Ramos (cell line): Measurements from ENCODE around the gene SZT2.

ENCODE experiments used
- in situ Hi-C: fragments of 300-500 bp; cut with MboI; formaldehyde crosslinking; loops from one replicate; pipeline ENCODE4 v1.14.3; 2022; ENCODE audit warnings: low sequenced_read_pairs; ENCODE audit not compliant: unreplicated experiment

SZT2 gene

DNA sequence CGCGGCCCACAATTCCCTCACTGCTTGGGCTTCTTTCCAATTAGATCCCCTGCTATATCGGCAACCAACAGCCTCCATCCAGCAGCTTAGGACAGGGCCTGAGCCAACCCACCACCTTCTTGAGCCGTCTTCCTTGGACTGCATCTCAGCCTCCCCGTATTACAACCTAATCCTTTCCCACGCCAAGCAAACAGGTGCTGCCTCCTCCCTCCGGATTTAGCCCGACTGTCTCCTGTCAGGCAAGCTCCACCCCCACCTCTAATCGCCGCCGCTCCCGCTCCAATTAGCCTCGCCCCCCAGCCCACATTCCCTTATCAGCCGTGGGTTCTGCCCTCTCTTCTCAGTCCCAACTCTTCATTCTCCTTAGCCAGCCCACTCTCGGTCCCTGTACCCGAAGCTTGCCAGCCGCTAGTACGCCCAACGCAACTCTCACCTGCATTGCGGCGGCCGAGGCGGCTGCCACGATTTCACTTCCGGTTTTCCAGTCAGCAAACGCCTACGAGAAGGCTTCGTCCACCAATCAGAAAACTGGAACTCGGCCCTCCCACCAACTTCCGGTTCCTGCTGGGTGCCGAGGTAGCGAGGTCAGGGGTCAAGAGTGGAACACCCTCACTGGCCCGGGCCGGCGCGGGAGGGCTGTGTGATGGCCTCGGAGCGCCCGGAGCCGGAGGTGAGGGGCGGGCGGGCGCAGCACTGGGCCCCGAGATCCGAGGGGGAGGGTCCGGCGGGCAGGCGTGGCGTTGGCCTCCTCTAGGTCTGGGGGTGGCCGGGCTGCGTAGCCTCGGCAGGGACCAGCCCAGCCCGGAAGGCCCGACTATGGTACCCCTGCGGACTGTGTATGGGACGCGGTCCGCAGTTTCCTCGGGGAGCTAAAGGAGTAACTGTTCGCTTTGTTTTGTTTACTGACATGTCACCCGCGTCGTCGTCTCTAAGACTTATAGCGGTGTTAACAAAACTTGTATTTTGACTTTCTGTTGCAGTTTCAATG lies at the start of gene SZT2, which contains the start of gene MED8:
Gene SZT2, plus strand, starts transcription at position 574 of the 988 bp plus-strand sequence. Its CDS starts 70 bp downstream, at position 644.
Gene MED8, minus strand, starts transcription at position 475 of the 988 bp plus-strand sequence. Its CDS starts 36 bp downstream, at position 439.
- in situ Hi-C loops, result no loop called here

- in situ Hi-C loops, result no loop called here
Observed at GRCh38 chr1:43340559-43340958, 49.1 kb upstream of the SZT2 start.

- in situ Hi-C loops, result no loop called here
Observed at GRCh38 chr1:43344267-43344850, 45.3 kb upstream of the SZT2 start.

GRCh38 chr1:43345120-43345519 lies 44.6 kb upstream of the SZT2 start:
- in situ Hi-C loops, result no loop called here

DNA sequence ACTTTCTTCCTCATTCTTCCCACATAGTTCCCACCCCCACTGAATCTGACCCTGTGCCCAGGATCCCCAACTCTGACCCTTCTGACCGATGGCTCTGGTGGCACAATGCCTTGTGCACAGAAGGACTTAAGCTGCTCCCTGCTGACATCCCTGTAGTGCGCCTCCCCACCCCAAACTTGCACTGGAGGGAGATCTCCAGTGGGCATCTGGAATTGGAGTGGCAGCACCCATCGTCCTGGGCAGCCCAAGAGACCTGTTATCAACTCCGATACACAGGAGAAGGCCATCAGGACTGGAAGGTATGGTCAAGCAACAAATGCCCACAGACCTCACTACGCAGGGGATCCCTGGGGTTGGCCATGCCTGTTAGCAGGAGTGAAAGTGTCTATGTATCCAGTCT lies 43.1 kb upstream of the SZT2 start:
- in situ Hi-C loops, result no loop called here

GRCh38 chr1:43348343-43348808 lies 41.3 kb upstream of the SZT2 start:
- in situ Hi-C loops, result no loop called here

DNA sequence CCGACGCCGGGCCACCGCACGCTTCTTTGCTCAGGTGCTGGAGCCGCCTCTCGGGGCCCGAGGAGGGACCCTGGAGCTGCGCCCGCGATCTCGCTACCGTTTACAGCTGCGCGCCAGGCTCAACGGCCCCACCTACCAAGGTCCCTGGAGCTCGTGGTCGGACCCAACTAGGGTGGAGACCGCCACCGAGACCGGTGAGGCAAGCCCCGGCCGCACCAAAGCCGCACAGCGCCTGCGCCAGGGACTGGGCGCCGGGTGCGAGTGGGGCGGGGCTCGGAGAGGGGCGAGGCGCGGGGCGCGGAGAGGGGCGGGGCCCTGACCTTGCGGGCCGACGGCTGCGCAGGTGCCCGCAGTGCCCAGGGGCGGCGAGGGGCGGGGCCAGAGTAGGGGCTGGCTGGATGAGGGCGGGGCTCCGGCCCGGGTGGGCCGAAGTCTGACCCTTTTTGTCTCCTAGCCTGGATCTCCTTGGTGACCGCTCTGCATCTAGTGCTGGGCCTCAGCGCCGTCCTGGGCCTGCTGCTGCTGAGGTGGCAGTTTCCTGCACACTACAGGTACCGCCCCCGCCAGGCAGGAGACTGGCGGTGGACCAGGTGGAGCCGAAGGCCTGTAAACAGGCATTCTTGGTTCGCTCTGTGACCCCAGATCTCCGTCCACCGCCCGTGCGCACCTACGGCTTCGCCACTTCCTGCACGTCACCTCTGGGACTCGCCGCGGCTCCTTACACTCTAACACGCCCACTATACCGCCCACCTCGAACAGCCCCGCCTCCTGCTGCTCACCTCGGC lies 40.7 kb upstream of the SZT2 start:
- in situ Hi-C loops, result no loop called here

GRCh38 chr1:43349594-43350306 lies 39.9 kb upstream of the SZT2 start:
- in situ Hi-C loops, result no loop called here

DNA sequence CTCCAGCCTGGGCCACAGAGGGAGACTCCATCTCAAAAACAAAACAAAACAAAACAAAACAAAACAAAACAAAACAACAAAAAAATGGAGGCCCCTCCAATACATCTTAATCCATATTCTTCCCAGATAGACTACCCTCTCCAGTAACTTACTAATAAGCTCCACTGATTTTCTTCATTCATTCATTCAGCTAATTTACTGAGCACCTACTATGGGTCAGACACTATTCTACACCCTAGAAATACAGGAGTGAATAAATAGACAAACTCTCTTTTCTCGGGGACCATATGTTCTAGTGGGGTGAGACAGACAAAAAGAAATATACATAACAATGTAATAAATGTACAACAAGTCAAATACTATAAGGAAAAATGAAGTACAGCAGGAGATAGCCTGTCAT lies 38.7 kb upstream of the SZT2 start:
- in situ Hi-C loops, result no loop called here

GRCh38 chr1:43351421-43352350 lies 38.0 kb upstream of the SZT2 start:
- in situ Hi-C loops, result no loop called here

DNA sequence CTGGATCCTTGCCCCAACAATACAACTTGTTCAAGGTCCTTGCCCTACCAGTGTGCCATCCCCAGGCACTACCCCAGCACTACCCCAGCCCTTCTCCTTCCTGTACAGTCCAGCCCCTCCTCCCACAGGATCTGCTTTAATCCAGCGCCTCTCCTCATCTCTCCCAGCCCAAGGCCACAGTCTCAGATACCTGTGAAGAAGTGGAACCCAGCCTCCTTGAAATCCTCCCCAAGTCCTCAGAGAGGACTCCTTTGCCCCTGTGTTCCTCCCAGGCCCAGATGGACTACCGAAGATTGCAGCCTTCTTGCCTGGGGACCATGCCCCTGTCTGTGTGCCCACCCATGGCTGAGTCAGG lies 37.4 kb upstream of the SZT2 start:
- in situ Hi-C loops, result no loop called here

DNA sequence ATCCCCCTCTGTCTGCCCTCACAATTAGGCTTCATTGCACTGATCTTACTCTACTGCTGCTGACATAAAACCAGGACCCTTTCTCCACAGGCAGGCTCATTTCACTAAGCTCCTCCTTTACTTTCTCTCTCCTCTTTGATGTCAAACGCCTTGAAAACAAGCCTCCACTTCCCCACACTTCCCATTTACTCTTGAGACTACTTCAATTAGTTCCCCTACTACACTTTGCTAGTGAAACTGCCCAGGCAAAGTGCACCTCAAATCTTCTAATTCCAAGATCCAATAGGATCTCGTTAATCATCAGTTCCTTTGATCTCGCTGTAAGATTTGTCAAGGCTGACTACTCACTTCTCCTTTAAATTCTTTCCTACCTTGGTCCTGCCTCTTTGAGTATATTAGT lies 36.8 kb upstream of the SZT2 start:
- in situ Hi-C loops, result no loop called here

- in situ Hi-C loops, result no loop called here
Observed at GRCh38 chr1:43354471-43354870, 35.2 kb upstream of the SZT2 start.

DNA sequence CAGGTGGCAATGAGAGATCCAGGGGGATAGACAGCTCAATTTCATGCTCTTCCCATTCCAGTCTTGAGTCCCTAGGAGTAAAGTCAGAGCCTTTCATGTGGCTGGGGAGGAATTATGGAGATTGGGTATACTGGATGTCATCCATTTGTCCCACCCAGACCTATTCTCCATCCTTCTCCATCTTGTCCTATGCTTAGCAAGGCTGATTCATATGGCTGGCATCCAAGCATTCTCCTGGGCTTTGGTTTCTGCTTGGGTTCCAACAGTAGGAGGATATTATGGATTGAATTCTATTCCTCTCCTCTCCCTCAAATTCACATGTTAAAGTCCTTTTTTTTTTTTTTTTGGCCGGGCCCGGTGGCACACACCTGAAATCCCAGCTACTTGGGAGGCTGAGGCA lies 34.8 kb upstream of the SZT2 start:
- in situ Hi-C loops, result no loop called here

DNA sequence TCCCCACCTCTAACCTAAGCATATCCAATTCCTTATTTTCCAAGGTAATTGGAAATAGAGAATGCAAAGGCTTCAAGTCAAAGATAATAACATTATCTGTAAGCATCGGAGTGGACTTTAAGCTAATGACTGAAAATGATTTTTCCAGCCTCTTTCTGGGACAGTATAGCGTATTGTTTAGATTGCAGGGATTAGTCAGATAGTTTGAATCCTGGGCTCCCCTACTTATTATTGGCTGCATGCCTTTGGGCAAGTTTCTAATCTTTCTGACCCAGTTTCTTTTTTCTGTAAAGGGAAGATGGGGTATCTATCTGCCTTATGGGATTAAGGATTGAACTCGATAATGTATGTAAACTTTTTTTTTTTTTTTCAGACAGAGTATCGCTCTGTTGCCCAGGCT lies 32.4 kb upstream of the SZT2 start:
- in situ Hi-C loops, result no loop called here

GRCh38 chr1:43358121-43358745 lies 31.5 kb upstream of the SZT2 start:
- in situ Hi-C loops, result no loop called here

DNA sequence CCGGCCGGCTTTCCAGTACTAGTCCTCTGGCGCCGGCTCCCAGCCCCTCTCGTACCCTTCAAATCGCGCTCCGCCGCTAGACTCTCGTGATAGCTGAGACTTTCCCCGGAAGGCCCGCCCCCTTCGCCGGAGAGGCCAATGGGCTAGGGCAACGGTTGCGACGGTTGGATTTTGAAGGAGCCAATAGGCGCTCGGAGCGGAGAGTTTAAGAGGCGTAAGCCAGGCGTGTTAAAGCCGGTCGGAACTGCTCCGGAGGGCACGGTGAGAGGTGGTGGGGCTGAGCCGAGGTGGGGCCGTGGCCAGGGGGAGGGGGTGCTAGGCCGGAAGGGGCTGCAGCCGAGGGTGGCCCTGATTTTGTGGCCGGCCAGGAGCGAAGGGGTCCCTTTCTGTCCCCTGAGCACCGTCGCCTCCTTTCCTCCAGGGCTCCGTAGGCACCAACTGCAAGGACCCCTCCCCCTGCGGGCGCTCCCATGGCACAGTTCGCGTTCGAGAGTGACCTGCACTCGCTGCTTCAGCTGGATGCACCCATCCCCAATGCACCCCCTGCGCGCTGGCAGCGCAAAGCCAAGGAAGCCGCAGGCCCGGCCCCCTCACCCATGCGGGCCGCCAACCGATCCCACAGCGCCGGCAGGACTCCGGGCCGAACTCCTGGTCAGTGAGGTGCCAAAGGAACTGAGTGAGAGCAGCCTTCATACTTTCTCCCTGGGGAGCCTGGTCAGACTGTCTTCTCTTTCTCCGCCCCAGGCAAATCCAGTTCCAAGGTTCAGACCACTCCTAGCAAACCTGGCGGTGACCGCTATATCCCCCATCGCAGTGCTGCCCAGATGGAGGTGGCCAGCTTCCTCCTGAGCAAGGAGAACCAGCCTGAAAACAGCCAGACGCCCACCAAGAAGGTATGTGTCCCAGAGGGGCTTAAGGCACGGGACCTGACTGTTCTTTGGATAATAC lies 30.7 kb upstream of the SZT2 start, which contains the start of gene CDC20:
Gene CDC20, plus strand, starts transcription at position 236 of the 948 bp plus-strand sequence. Its CDS starts 235 bp downstream, at position 471.
- in situ Hi-C loops, result no loop called here
